GM21423 (cell line): ENCODE results near the gene WSCD2.

Experiments used
- ATAC-seq: cut with Tn5 transposase; IDR thresholded peaks from one replicate; pipeline ENCODE4 v1.9.1; 2021; ENCODE audit warnings: mild to moderate bottlenecking, moderate library complexity; ENCODE audit not compliant: unreplicated experiment

WSCD2 gene

DNA sequence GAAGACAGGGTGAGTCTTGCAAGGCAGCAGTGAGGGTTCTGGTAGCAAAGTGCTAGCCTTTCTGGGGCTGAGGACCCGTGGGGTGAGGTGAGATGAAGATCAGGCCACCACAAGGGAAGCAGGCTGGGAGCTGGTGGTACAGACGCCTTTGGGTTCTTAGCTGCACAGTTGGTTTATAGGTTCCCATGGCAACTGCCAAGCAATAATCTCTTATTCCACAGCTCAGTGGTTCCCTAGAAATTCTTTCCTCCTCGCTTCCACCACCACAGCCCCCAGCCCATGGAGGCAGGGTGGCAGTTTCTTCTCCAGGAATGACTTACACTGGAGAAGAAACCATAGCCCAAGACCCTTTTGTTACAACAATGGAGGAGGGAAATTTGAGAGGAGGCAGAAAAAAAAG is 127.9 kb downstream of the WSCD2 start:
- ATAC-seq, result no peak

- ATAC-seq, result no peak
These were observed 128.6 kb downstream of the WSCD2 start for GRCh38 chr12:108257610-108258106.

GRCh38 chr12:108260039-108260438 is 131.0 kb downstream of the WSCD2 start:
- ATAC-seq, result no peak

- ATAC-seq, result no peak
These were observed 131.9 kb downstream of the WSCD2 start for GRCh38 chr12:108260969-108261368.

DNA sequence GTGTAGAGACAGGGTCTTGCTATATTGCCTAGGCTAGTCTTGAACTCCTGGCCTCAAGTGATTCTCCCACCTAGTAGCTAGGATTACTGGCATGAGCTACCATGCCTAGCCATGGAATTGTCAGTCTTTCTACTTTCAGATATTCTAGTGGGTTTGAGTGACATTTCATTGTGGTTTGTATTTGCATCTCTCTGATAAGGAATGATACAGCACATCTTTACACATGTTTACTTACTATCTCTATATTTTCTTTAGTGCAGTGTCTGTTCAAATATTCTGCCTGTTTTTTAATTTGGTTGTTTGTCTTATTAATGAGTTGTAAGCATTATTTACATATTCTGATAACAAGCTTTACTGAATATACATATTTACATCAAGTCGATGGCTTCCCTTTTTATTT is 136.4 kb downstream of the WSCD2 start:
- no peak for ATAC-seq

DNA sequence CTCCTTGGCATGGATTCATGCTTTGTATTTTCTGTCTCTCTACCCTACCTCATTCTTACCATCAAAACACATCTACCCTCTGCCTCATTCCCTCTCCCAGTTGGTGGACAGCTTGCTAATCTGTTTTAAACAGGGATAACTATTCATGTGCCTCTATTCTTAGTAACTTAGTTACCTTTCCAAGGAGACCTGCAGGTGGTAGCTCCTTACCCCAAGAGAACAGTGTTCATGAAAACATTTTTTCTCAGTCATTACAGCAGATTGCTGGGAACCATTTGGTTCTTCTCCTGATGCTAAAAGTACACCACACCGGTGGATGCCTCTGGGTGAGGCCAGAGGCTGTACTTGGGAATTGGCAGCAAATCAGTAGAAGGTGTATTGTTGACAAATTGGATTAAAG is 137.0 kb downstream of the WSCD2 start:
- ATAC-seq, result no peak

DNA sequence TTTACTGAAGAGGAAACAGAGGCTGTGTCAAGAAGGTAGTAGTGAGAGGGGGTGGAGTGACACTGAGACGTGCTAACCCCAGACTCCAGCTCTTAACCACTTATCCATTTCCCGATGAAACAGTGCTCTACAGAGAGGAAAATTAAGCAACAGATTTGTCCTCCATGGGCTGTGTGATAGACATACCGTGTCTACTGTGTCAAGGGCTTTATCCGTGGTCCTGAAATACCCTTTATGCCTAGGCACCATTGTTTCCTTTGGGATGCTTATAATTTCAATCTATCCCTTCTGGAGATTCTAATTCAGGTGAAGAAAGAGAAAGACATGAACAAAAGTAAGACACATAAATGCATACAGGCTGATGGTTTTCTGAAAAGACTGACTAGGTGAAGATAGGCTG is 138.4 kb downstream of the WSCD2 start:
- no peak for ATAC-seq

DNA sequence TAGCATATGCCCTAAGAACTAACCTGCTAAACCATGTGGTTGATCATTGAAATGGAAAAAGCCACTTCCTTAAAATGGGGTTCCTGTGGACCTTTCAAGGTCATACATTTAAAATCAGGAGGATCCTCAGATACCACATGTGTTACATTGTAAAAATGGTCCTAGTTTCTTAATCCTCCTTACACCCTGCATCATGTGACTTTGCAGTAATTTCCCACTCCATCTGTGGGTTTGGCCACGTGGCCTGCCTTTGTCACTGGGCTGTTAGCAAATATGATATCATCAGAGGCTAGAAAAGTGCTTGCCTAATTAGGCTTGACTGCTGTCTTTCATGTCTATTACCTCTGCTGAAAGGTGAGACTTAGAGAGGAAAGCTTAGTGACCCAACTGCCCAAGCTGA is 139.3 kb downstream of the WSCD2 start:
- ATAC-seq, result no peak

- no peak for ATAC-seq
These were observed 140.1 kb downstream of the WSCD2 start for GRCh38 chr12:108269224-108269623.

DNA sequence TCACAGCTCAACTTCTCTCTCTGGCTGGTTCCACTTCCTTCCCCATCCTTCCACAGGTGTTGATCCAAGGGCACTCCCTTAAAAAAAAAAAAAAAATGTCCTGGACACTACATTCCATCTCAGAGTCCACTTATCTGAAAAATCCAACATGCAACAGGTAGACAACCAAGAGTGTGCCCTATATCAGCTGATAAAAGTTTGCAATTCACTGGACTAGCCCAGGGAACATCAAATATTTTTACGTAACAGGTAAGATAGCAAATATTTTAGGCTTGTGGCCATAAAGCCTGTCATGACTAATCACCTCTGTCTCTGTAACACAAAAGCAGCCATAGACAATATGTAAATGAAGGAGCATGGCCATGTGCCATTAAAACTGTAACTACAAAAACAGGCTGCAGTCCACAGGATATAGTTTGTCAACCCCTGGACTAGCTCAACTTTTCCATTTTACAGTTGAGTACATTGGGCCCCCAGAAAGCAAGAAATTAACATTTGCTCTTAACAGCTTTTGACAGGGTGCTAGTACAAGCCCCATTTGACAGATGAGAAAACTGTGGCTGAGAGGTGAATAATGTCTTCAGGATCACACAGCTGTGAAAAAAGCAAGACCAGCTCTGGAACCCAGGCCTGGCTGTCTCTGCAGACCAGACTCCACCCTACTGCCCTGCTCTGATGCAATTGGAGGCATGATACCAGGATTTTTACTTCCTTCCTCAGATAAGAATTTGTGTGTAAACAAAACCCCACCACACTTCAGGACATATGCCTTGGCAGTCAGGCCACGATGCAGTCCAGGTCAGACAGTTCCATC is 141.2 kb downstream of the WSCD2 start:
- ATAC-seq, result no peak

GRCh38 chr12:108270849-108271143 is 141.7 kb downstream of the WSCD2 start:
- no peak for ATAC-seq

DNA sequence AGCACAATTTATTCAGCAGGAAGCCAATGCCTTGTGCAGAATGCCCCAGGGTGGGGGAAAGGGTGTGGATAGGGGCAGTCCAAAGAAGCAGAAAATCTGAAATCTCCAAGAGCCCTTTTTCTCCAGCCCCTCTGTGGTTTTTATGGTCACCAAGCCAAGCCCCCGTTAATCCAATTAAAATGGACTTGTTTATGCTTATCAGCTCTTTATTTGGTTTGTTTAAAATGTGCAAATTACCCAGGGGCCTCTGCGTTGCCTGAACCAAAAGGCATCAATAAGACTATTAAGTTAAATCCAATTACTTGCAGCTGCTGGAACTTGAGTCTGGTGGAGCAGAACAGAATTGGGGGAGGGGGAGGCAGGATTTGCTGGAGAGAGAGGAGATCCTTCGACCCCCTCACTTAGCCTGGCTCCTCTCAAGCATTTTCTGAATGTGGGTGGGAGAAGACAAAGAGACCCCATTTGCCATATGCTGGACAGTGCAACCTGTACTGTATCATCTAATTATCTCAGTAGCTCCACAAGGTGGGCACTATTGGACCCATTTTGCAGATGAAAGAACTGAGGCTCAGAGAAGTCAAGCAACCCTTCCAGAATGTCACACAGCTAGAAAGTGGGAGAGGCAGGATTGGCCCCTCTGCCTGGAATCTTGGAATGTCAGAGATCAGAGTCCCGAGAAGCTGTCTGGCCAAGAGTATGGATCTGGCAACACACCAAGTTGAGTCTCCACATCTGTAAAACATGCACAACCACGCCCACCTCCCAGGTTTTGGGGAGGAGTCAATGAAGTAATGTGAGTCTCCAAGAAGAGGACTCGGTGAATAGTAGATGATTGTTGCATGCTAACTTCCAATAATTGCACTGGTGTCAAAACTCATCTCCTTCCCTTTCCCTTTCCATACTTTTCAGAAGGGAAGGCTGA is 143.1 kb downstream of the WSCD2 start:
- no peak for ATAC-seq

- ATAC-seq, result no peak
These were observed 144.1 kb downstream of the WSCD2 start for GRCh38 chr12:108273217-108273616.

DNA sequence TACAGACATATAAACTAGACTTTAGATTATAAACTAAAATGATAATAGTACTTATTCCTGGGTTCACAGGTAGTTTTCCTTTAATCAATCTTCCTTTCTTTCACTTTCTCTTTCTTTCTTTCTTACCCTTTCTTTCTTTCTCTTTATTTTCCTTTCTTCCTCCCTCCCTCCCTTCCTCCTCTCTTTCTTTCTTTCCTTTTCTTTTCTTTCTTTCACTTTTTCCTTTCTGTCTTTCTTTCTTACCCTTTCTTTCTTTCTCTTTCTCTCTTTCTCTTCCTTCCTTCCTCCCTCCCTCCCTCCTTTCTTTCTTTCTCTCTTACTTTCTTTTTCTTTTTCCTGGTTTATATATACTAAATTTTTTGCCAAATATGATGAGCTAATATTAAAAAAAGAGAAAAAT is 148.5 kb downstream of the WSCD2 start:
- ATAC-seq, result no peak

GRCh38 chr12:108282160-108282559 is 153.1 kb downstream of the WSCD2 start:
- ATAC-seq, result no peak

- no peak for ATAC-seq
These were observed 153.6 kb downstream of the WSCD2 start for GRCh38 chr12:108282676-108283075.

- no peak for ATAC-seq
These were observed 155.1 kb downstream of the WSCD2 start for GRCh38 chr12:108284163-108284562.

DNA sequence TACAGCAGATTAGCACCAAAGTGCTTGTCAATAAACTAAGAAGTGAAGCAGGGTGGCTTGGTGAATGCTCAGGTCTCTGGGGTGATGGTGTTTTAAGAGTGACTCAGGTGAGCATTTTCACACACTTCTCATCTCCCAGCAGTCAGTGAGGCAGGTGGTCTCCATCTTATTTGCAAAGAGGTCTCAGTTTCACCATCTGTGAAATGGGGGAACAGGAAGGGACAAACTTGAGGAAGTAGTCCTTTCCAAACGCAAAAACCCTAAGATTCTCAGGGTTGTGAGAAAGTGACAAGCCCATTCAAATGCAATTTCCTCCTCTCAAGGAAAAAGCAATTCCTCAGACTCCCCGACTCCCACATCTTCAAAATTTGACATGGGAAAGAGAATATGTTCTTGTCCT is 155.9 kb downstream of the WSCD2 start:
- no peak for ATAC-seq

DNA sequence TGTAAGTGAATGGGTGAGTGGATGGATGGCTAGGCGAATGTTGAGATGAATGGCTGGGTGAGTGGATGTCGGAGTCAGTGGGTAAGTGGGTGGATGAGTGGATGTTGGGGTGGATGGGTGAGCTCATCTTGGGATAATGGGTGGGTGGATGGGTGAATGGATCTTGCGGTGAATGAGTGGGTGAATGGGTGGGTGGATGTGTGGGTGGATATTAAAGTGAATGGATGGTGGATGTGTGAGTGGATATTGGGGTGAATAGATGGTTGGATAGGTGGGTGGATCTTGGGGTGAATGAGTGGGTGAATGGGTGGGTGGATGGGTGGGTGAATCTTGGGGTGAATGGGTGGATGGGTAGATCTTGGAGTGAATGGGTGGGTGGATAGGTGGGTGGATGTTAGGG is 158.1 kb downstream of the WSCD2 start:
- ATAC-seq, result no peak

DNA sequence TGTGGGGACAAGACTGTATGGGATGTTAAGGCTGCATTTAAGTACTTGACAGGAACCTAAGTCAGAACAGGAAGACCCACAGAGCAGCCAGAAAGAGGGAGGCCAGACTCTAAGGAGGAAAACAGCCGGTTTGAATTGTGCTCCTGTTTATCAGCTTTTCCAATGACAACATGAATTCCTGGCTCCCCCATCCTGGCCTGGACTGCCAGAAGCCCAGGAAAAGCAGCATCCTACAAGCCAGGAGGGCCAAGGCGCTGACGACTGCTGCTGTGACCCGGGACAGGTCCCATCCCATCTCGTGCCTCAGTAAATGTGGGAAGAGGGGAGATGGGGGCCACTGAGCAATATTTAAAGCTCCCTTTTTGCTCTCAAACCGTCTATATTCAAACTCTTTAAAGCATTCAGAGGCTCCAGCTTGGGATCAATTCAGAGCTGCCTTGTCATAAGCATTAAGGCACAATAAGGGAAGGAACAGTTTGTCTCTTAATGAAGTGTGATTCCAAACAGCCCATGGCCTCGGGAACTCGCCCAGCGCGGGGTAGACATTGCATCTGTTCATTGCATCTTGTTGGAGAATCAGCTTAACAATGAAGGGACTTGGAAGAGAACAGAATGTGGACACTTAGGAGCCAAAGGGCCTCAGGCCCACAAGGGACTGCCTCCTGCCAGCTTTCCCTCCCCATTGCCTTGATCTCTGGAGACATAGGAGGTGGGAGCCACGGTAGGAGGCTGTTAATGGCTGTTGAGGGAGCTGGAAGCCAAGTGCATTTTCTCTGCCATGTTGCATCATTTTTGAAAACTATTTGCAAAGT is 160.5 kb downstream of the WSCD2 start:
- no peak for ATAC-seq

DNA sequence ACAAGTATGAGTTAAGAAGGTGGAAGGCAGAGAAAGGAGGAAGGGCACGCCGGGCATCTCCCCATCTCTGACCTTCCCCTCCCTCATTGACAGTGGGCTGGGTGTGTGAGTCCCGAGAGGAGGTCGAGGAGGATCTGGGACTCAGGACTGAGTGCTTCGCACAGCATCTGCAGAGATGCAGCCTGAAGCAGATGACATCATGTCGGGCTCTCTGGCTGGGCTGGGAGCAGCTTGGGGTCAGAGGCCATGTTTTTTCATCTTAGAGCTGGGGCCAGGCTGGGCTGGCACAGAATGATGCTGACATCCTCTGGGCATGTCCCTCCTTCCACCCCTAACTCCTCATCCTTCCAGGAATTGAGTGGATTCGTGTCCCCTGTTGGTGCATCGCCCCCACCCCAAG is 166.6 kb downstream of the WSCD2 start:
- ATAC-seq, result no peak
